UCSD-AML1 (cell line): Measurements from ENCODE around the gene CACNB2.
A peak's percentile ranks its signal among the peaks of the same experiment; 100 is the strongest.
"Not testable (repeated sequence)": the region's sequence is repeated elsewhere in the genome, so short reads cannot be mapped to it uniquely, and the experiment has no call there.

Experiments used
- DNase-seq: peaks from one replicate; lab custom pipeline; 2025; ENCODE audit not compliant: unreplicated experiment; lab: John Stamatoyannopoulos, UW

The CACNB2 gene

DNA sequence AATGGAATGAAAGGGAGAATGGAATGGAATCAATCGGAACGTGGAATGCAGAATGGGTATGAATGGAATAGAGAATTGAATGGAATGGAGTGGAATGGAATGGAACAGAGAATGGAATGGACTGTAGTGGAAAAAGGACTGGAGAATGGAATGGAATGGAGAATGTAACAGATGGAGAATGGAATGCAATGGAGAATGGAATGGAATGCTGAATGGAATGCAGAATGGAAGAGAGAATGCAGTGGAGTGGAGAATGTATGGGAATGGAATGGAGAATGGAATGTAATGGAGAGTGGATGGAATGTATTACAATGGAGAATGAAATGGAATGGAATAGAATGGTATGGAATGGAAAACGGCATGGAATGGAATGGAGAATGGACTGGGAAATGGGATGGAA is 414.3 kb downstream of the CACNB2 start:
- DNase-seq: no peak

DNA sequence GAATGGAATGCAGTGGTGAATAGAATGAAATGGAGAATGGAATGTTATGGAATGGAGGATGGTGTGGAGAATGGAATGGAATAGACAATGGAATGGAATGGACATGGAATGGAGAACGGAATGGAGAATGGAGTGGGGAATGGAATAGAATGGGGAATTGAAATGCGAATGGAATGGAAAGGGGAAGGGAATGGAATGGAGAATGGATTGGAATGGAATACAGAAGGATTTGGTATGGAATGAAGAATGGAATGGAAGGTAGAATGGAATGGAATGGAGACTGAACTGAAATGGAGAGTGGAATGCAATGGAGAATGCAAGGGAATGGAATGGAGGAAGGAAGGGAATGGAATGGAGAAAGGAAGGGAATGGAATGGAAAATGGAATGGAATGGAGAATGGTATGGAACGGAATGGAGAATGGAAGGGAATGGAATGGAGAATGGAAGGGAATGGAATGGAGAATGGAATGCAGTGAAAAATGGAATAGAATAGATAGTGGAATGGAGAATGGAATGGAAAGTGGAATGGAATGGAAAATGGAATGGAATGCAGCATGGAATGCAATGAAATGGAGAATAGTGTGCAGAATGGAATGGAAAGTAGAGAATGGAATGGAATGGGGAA is 416.4 kb downstream of the CACNB2 start:
- no peak for DNase-seq

DNA sequence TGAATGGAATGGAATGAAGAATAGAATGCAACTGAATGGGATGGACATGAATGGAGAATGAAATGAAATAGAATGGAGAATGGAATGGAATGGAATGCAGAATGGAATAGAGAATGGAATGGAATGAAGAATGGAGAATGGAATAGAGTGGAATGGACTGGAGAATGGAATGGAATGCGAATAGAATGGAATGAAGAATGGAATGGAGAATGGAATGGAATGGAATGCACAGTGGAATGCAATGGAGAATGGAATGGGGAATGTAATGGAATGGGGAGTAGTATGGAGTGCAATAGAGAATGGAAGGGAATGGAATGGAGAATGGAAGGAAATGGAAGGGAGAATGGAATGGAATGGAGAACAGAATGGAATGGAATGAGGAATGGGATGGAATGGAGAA is 417.7 kb downstream of the CACNB2 start:
- DNase-seq: no peak

DNA sequence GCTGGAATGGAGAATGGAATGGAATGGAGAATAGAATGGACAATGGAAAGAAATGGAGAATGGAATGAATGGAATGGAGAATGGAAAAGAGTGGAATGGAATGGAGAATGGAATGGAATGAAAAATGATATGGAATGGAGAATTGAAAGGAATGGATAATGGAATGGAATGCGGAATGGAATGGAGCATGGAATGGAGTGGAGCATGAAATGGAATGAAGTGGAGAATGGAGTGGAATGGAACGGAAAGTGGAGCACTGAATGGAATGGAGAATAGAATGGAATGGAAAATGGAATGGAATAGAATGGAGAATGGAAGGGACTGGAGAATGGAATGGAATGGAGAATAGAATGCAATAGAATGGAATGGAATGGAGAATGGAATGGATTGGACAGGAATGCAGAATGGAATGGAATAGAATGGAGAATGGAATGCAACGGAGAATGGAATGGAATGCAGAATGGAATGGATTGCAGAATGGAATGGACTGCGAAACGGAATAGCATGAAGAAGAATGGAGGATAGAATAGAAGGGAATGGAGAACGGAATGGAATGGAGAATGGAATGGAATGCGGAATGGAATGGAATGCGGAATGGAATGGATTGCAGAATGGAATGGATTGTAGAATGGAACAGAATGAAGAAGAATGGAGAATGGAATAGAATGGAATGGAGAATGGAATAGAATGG is 421.8 kb downstream of the CACNB2 start:
- DNase-seq: no peak

DNA sequence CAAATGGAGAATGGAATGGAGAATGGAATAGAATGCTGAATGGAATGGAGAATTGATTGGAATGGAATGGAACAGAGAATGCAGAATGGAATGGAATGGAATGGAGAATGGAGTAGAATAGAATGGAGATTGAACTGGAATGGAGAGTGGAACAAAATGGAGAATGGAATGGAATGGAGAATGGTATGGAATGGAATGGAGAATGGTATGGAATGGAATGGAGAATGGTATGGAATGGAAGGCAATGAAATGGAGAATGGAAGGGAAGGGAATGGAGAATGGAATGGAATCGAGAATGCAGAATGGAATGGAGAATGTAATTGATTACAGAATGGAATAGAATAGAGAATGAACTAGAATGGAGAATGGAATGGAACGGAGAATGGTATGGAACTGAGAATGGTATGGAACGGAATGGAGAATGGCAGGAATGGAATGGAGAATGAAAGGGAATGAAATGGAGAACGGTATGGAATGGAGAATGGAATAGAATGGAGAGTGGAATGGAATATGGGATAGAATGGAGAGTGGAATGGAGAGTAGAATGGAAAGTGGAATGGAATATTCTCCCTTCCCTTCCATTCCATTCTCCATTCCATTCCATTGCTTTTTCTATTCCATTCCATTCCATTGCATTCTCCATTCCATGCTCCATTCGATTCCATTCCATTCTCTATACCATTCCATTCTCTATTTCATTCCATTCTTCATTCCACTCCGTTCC is 422.9 kb downstream of the CACNB2 start:
- DNase-seq: no peak

DNA sequence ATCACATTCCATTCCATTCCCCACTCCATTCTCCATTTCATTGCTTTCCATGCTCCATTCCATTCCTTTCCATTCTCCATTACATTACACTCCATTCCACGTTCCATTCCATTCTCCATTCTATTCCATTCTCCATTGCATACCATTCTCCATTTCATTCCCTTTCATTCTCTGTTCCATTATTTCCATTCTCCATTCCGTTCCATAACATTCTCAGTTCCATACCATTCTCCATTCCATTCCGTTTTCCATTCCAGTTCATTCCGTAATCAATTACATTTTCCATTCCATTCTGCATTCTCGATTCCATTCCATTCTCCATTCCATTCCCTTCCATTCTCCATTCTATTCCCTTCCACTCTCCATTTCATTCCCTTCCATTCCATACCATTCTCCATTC is 424.8 kb downstream of the CACNB2 start:
- DNase-seq: no peak

DNA sequence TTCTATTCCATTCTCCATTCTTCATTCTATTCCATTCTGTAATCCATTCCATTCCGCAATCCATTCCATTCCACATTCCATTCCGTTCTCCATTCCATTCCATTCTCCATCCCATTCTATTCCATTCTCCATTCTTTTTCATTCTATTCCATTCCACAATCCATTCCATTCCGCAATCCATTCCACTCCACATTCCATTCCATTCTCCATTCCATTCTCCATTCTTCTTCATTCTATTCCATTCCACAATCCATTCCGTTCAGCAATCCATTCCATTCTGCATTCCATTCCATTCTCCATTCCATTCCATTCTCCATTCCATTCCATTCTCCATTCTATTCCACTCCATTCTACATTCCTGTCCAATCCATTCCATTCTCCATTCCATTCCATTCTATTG is 426.0 kb downstream of the CACNB2 start:
- DNase-seq: no peak

DNA sequence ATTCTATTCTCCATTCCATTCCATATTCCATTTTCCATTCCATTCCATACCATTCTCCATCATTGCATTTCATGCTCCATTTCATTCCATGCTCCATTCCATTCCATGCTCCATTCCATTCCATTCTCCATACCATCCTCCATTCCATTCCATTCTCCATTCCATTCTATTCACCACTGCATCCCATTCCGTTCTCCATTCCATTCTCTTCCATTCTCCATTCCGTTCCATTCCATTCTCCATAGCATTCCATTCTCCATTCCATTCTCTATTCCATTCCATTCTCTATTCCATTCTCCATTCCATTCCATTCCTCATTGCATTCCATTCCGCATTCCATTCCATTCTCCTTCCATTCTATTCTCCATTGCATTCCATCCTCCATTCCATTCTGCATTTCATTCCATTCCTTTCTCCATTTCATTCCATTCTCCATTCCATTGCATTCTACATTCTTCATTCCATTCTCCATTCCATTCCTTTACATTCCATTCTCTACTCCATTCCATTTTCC is 427.2 kb downstream of the CACNB2 start:
- no peak for DNase-seq

DNA sequence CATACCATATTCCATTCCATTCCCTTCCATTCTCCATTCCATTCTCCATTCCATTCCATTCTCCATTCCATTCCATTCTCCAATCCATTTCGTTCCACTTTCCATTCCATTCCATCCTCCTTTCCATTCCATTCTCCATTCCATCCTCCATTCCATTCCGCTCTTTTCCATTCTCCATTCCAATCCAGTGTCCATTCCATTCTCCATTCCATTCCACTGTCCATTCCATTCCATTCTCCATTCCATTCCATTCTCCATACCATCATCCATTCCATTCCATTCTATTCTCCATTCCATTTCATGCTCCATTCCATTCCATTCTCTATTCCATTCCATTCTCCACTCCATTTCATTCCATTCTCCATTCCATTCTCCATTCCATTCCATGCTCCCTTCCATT is 430.2 kb downstream of the CACNB2 start:
- DNase-seq: not testable (repeated sequence)

DNA sequence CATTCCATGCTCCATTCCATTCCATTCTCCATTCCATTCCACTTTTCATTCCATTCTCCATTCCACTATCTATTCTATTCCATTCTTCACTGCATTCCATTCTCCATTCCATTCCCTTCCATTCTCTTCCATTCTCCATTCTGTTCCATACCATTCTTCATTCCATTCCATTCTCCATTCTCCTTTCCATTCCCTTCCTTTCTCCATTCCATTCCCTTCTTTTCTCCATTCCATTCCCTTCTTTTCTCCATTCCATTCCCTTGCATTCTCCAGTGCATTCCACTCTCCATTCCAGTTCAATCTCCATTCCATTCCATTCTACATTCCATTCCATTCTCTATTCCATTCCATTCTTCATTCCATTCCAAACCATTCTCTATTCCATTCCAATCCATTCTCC is 430.9 kb downstream of the CACNB2 start:
- no peak for DNase-seq

DNA sequence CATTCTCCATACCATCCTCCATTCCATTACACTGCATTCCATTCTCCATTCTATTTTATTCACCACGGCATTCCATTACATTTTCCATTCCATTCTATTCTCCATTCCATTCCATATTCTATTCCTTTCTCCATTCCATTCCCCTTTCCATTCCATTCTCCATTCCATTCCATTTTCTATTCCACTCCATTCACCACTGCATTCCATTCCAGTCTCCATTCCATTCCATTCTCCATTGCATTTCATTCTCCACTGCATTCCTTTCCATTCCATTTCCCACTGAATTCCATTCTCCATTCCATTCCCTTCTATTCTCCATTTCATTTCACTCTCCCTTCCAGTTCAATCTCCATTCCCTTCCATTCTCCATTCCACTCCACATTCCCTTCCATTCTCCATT is 431.6 kb downstream of the CACNB2 start:
- DNase-seq: no peak

DNA sequence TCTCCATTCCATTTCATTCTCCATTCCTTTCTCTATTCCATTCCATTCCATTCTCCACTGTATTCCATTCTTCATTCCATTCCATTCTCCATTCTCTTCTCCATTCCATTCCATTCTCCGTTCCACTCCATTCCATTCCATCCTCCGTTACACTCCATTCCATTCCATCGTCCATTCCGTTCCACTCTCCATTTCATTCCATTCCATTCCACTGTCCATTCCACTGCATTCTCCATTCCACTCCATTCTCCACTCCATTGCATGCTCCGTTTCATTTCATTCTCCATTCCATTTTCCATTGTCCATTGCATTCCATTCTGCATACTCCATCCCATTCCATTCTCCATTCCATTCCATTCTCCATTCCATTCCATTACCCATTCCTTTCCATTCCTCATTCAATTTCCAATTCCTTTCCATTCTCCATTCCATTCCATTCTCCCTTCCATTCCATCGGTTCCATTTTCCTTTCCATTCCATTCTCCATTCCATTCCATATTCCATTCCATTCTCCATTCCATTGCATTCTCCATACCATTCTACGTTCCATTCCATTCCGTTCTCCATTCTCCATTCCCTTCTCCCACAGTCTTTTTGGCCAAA is 432.8 kb downstream of the CACNB2 start:
- DNase-seq: no peak

DNA sequence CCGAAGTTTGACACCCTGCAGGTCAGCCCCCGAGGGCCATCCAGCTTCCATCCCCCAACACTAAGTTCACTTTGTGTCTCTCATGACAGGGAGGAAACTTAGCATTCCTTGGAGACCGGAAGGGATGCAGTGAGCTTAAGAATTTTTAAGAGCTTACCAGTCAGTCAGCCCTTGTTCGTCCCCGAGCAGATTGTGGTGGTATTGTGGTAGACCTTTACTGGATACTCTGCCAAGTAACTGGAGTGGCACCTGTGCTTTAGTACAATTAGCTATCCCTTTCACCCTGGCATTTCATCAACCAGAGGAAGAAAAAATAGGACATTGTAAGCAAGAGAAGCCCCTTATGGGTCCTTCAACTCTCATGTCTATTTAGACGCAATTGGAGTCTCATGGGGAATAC is 436.4 kb downstream of the CACNB2 start:
- DNase-seq: no peak

DNA sequence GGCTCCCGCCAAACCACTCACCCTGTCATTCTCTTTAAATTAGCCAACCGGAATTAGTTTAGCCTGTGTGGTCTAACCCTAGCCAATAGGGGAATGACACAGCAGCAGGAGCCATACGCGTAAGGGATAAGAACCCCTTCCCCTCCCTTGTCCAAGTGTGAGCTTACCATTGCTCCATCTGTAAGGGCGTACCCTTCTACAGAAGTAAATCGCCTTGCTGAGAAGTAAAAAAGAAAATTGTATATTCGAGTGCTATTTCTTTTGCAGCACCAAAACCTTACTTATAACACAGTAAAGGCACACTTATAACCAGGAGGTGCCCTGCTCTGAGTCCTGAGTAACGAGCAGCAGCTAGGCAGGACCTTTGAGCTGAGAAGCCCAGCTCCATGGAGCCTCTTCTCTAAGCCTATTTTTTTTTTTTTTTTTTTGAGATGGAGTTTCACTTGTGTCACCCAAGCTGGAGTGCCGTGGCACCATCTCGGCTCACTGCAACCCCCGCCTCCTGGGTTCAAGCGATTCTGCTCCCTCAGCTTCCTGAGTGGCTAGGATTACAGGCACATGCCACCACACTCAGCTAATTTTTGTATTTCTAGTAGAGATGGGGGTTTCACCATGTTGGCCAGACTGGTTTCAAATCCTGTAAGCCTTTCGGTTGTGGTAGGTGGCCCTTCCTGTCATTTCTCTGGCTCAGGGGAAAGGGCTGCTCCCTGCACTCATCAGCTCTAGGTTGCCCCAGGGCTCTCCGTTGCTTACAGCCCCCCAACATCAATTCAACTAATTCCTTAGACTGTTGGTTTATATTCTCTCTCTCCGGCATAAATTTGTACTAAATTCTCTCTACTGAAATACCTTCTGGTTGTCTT is 437.8 kb downstream of the CACNB2 start:
- DNase-seq: no peak

DNA sequence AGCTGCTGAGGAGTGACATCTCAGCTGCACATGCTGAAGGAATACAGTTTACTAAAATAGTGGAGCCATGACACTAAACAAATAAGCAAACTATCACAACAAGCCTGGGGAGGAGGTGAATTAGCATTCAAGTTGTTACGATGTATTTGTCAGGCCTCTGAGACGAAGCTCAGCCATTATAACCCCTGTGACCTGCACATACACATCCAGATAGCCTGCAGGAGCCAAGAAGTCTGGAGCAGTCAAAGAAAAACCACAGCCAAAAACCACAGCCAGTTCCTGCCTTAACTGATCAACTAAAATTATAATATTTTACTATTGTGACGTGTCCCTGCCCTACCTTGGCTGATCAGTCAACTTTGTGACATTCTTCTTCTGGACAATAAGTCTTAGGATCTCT is 442.6 kb downstream of the CACNB2 start:
- DNase-seq: peak; percentile 37

DNA sequence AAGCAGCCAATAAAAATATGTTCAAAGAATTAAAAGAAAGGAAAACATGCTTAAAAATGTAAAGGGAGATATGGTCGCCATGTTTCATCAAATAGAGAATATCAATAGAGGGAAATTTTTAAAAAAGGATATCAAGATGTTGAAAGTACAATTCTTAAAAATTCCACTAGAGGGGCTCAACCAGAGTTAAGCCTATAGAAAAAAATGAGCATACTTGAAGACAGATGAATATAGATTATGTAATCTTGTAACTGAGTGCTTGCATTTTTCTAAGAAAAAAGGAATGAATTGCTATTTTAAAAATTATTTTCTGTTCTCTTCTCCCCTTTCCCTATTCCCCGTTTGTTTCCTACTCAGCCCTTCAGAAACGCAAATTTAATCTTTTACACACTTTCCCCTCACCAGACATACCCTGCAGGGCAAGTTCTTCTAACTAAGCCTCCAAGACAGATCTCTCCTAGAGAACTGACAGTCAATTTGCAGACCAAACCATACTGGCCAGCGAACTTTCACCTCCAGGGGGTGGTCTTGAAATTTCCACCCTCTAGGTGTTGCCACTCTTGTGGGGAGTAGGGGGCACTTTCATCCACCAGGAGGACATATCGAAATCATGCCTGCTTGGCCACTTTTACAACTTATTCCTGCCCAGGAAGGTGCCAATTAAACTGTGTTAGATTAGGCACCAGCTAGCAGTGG is 443.5 kb downstream of the CACNB2 start:
- no peak for DNase-seq

DNA sequence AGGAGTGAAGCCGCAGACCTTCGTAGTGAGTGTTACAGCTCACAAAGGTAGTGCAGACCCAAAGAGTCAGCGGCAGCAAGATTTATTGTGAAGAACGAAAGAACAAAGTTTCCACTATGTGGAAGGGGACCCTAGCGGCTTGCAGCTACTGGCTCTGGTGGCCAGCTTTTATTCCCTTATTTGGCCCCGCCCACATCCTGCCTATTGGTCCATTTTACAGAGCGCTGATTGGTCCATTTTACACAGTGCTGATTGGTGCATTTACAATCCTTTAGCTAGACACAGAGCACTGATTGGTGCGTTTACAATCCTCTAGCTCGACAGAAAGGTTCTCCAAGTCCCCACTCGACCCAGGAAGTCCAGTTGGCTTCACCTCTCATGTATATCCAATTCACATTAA is 446.4 kb downstream of the CACNB2 start:
- not testable (repeated sequence) for DNase-seq

DNA sequence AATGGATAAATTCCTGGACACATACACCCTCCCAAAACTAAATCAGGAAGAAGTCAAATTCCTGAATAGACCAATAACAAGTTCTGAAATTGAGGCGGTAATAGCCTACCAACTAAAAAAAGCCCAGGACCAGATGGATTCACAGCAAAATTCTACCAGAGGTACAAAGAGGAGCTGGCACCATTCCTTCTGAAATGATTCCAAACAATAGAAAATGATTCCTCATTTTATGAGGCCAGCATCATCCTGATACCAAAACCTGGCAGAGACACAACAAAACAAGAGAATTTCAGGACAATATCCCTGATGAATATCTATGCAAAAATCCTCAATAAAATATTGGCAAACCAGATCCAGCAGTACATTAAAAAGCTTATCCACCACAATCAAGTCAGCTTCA is 450.9 kb downstream of the CACNB2 start:
- DNase-seq: not testable (repeated sequence)
